ENCODE data around the gene B3GAT1. TPM values are rescaled to one million over a fixed set of nuclear protein-coding genes. Genes with fewer than 3 reads are reported as not detected.

B3GAT1 gene
- total RNA-seq, 3 donors from 2014 or later = 0.09 to 0.38 (median 0.22) TPM

GRCh38 chr11:134386945-134387344, 25.1 kb downstream of the B3GAT1 start:
- TF ChIP-seq CTCF (IDR thresholded peaks at IDR 0.05) = no peak
- Histone ChIP-seq H3K9me3 (no peaks in the 10 kb centered on the region), H3K4me1 (ENCODE audit: low read depth) (no peaks in the 10 kb centered on the region), H3K4me3 (no peak overlapping the region), H3K36me3 (ENCODE audit: low read depth) (no peaks in the 10 kb centered on the region)
- ATAC-seq (no peak), DNase-seq (no peak)
- intact Hi-C loops (cut with DNase I, micrococcal nuclease) = no loop called here

DNA sequence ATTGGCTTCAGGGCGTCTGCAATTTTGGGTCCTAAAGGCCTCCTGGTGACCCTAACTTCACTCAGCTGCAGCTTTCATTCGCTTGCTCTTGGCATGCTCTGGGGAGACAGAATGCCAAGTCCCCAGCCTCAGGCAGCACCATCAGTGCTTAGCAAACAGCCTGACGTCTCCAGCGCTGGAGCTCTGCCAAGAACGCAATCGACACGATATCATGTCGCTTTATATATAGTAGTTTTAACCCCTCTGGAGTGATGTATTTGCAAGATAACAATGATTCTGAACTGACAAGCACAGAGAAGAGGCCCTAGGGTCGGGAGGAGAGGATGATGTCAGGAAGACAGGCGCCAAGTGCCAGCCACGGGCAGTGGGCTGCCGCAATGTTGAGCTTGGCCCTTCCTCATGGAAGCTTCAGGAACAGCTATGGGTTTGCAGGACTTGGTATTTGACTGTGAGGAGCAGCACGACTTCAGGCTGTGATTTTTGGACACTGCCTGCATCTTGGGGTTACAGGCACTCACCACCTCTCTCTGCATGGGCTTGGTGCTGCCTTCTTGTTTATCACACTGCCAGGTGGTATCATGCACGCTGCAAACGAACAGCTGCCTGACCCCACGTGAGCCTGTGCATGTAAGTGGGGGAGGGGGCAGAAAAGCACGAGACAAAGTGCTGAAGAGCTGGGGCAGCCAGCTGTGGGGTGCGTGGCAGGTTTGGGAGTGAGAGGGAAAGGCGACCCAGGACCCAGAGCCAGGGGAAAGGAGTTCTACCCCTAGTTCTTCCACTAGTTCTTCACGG, 26.1 kb downstream of the B3GAT1 start:
- H3K9me3 ChIP-seq = no peaks in the 10 kb centered on the region
- ATAC-seq (no peak), DNase-seq (no peak)
- no peaks in the 10 kb centered on the region for H3K4me1 ChIP-seq (ENCODE audit: low read depth)
- intact Hi-C loops (cut with DNase I, micrococcal nuclease) = no loop called here
- no peak overlapping the region for H3K4me3 ChIP-seq
- H3K36me3 ChIP-seq (ENCODE audit: low read depth) = no peaks in the 10 kb centered on the region
- TF ChIP-seq CTCF (IDR thresholded peaks at IDR 0.05) = no peak

DNA sequence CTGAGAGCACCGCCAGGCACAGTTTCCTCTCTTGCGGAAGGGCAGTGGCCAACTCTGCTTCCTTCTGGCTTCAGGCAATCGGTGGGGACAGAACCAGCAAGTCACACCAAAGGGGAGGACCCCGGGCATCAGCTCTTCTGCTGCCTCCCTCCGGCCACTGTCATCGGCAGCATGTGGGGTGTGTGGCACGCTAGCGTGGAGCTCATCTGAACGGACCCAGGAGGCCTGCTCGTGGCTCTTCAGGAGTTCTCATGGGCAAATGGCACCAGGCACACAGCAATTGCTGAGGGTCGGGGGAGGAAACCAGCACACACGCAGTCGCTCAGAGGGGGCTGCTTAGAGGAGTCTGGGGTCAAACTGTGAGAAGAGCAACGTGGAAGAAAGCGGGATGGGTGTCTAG, 26.9 kb downstream of the B3GAT1 start:
- TF ChIP-seq CTCF (IDR thresholded peaks at IDR 0.05) = no peak
- H3K36me3 ChIP-seq (ENCODE audit: low read depth) = no peaks in the 10 kb centered on the region
- no peaks in the 10 kb centered on the region for H3K9me3 ChIP-seq
- DNase-seq = no peak
- no peak overlapping the region for H3K4me3 ChIP-seq
- ATAC-seq = no peak
- no peaks in the 10 kb centered on the region for H3K4me1 ChIP-seq (ENCODE audit: low read depth)
- intact Hi-C loops (cut with DNase I, micrococcal nuclease) = no loop called here

DNA sequence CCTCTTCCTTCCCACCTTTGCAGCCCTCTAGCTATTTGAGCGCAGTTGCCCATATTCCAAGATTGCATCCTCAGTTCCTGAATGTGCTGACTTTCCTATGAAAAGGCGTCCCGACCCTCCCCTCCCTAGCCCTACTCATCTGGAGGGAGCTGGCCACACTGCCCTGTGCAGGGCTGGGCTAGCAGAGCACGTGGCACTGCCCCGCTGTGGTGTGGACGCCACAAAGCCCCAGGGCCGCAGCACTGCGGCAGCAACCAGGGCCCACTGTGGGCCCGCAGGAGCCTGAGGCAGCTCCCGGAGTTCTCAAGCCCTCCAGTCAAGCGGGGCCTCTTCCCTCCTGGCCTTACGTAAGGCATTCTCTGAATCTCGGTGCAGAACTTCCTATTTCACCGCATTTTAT, 27.6 kb downstream of the B3GAT1 start:
- intact Hi-C loops (cut with DNase I, micrococcal nuclease) = no loop called here
- Histone ChIP-seq H3K9me3 (no peaks in the 10 kb centered on the region), H3K4me1 (ENCODE audit: low read depth) (no peaks in the 10 kb centered on the region), H3K36me3 (ENCODE audit: low read depth) (no peaks in the 10 kb centered on the region), H3K4me3 (no peak overlapping the region)
- no peak for ATAC-seq
- no peak for DNase-seq
- TF ChIP-seq CTCF (IDR thresholded peaks at IDR 0.05) = no peak

GRCh38 chr11:134383576-134384221, 28.3 kb downstream of the B3GAT1 start:
- no peak for DNase-seq
- H3K4me1 ChIP-seq (ENCODE audit: low read depth) = no peaks in the 10 kb centered on the region
- H3K4me3 ChIP-seq = no peak overlapping the region
- ATAC-seq = no peak
- no peaks in the 10 kb centered on the region for H3K9me3 ChIP-seq
- H3K36me3 ChIP-seq (ENCODE audit: low read depth) = no peaks in the 10 kb centered on the region
- intact Hi-C loops (cut with DNase I, micrococcal nuclease) = no loop called here
- no peak for TF ChIP-seq CTCF (IDR thresholded peaks at IDR 0.05)

Data from mucosa of descending colon (tissue), 3 donors.